Eye (tissue), 1 donor: ENCODE data around the gene PPP2R5E.

ENCODE experiments used
- DNase-seq: peaks from one replicate; pipeline ENCODE4 v3.0.0-alpha.2; 2015

PPP2R5E gene

DNA sequence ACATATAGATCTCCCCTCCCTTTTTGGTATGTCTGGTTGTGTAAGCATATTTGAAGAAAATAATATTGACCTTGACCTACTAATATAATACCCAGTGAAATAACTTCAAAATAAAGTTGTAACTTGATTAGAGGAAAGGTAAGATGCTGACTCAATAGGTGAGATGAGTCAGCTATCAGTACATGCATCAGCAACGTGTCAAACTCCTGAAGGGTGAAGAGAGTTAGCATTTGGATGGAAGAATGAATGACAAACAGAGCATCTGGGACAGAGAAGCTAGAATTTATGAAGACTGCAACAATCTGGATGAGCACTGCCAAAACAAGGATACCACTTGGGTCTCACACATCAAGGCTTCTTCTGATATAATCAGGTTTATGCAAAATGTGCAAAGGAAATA is 74.9 kb downstream of the PPP2R5E start:
- no peak for DNase-seq

DNA sequence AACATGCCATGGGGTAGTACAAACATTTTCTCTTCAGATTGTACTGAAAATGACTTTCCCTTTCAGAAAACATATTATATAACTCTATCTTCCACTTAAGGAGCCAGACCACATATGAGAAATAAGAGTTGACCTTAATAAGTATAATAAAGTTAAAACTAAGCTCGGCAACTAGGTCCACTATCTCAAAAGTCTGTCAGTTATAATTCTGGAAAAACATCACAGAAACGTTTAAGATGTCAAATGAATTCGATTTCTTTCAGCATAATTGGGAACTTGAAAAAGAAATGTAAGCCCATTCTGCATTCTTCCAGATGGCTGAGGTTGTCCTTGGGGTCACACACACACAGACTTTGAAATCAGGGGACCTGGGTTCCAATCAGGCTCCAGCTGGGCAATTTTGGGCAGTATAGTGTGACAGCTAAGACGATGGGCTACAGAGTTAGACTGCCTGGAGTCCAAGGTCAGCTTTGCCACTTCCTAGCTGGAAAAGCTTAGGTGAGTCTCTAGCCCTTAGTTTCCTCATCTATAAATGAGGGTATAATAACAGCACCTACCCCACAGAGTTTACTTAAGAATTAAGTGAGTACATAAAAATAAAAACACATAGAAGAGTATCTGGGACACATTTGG is 75.6 kb downstream of the PPP2R5E start:
- no peak for DNase-seq

DNA sequence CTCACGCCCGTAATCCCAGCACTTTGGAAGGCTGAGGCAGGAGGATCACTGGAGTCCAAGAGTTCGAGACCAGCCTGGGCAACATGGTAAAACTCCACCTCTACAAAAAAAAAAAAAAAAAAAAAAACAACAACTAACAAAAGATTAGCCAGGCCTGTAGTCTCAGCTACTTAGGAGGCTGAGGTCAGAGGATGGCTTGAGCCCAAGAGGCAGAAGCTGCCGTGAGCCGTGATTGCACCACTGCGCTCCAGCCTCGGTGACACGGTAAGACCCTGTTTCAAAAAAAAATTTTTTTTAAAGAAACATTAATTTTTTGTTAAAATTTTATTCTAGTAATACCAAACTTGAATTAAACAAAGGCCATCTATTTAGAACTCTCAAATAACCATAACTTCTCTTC is 77.8 kb downstream of the PPP2R5E start:
- no peak for DNase-seq

DNA sequence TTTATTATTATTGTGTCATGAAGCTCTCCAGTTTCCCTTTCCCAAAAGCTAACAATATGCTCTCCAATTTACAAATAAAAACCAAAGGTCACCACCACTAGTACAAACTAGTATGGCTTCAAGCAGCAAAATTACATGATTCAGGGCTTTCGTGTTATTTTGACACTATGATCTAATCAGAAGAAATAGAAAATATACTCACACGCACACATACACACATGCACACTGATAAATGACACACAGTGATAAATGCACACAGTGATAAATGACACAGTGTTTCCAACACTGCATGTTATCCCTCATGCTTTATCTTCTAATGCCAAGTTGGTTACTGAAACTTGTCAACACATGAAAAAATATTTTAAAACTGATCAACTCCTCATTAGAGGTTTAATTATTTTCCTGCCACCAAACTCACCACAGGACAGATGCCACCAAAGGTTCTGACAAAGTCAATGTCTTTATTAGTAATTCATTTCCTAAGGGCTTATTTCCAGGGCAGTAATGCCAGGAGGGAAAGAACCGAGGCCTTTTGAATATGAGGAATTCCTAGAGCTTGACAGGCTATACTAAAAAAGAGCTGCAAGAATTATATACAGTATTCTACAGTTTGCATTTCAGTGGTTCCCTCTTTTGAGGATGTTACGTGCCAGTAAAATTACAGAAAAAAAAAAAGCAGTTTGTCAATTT is 82.4 kb downstream of the PPP2R5E start:
- DNase-seq = no peak

DNA sequence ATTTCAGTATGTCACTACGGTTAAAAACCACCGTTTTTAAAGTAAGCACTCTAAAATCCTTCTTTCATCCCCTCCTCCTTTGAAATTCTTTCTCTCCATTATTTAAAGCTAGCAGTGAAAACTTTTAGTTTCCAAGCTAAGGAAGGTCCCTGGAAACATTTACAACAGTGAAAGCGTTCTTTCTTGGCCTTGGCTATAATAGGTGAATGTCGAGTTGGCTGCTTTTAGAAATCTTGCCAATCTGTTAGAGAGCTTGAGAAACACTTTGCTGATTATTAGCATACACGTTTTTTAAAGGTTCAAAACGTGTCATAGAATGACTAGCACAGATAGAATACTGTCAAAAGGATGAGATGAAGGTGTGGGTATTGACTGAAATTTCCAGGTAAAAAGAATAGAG is 83.4 kb downstream of the PPP2R5E start:
- DNase-seq = no peak

DNA sequence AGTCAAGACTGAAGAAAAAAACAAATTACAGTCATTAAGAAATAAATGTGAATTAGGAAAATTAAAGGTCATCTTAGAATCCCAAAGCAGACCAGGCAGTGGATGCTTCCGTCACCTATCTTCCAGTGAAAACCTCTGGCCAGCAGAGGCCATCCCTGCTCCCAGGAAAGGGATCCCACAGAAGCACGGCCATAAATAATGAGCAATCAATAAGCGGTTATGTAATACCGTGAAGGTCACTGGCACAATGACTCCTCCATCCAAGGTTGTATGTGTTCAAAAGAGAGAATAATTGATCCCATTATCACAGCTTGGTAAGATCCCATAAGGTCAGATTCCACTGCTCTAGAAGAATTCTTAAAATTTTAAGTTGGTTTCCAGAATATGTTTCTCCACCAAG is 85.7 kb downstream of the PPP2R5E start:
- peak; percentile 37 for DNase-seq

DNA sequence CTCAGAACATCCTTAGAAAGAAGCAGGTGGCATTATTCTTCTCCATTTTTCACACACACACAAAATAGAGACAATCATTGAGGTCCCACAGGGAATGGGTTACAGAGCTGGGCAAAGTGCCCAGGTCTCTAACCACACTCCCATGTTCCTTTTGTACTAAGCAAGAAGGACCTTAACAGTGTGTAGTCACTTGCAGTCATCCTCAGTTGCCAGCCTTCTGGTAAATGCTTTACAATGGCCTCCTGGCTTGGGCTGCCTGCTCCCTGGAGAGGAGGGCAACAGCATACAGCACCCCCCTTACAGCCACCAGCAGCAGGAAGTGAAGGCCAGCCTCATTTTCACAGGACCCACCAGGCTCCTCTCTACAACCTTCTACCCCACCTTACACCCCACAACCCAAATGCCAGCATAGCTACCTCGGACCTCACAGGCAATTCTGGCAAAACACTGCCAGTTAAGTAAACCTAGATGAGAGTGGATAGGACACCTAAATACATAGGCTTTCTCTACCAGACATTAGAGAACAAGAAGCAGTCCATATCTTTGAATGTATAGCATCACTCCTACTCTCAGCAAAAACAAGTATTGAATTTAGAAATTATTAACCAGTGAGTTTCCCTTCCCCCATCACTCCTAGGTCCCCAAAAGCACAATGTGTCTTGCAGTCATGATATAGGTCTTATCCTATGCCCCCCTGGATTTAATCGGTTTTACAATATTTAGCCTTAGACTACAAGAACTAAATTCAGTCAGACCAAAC is 88.1 kb downstream of the PPP2R5E start:
- no peak for DNase-seq

DNA sequence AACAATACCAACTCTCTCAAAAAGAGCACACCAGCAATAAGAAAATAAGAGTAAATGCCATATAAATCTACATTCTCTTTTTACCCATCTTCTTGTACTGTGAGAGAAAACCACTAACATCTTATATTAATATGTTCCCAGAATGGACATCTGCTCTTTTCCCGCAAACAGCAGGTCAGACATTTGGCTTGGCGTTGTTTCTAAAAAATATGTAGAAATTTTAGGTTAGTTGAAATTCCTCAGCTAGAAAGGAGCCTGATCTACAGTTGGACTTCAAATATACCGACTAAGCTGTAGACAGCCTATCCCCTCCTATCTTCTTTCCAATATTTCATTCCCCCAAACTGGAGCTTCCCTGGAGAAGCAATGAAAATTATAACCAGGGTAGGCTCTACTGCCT is 88.7 kb downstream of the PPP2R5E start:
- DNase-seq = no peak

DNA sequence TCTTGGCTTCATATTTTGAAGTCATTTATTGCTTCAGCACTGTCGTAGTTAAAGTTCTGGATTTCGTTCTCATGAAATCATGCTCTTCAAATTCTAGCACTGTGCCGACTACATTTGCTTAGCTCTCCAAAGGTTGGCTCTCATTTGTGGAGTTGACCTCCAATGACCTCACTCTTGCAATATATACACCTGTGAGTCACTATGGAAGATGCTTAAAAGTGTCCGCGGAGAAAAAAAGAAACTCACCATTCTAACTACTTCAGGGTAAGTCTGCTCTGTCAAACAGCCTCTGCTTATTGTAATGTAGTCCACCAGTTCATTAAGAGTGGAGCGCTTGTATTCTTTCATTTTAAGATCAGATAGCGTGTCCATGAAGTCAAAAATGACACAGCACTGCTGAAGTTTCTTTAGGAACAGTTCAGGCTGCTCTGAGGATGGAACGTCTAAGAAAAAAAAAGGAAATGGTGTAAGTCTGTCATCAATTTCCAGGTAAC is 89.7 kb downstream of the PPP2R5E start:
- no peak for DNase-seq

DNA sequence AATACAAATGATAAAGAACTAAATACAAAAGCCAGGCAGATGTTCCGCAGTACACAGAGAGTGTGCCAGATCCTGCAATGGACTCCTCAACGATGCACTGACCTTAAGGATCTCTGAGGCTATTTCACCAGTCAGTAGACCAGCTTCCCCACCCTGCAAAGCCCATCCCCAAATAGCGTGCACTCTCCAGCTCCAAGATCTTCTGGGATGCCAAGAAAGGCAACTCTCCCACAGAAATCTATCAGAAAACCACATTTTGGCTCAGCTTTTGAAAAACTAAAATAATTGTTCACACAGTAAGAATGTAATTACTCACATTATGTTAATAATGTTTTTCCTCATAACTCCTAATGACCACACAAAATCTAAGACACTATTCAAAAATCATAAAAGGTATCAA is 90.4 kb downstream of the PPP2R5E start:
- DNase-seq = no peak

DNA sequence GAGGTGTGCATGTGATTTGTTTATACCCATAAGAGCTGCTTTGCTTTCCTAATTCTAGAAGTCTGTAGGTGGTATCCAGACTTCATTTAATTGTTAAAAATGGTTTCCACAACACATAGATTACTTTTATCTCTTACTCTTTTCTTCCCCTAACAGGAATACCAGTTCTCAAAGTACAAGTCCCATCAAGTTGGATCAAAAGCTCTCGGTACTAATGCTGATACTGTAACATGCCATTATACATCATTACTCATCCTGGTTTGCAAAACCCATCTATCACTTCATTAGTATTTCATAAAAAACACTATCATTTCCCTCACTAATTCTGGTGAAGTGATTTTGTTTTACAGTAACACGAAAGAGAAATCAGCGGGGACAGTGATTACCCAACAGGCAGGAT is 94.3 kb downstream of the PPP2R5E start:
- no peak for DNase-seq

DNA sequence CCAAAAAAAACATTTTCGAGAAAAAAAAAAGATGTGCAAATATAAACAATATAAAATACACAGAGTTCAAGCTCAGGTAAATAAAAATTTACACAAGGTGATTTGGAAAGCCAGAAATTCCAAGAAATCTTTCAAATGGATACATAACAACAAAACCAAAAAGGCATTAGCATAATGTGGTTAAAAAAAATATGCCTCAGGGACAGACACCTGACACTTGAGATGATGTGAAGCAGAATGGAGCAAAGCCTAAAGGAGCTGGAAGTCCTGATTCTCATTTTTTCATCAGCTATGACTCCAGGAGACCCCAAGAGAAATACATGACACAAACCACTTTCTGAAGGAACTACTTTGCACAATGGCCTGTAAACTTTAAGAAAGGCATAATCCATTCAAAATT is 98.6 kb downstream of the PPP2R5E start:
- DNase-seq = no peak

DNA sequence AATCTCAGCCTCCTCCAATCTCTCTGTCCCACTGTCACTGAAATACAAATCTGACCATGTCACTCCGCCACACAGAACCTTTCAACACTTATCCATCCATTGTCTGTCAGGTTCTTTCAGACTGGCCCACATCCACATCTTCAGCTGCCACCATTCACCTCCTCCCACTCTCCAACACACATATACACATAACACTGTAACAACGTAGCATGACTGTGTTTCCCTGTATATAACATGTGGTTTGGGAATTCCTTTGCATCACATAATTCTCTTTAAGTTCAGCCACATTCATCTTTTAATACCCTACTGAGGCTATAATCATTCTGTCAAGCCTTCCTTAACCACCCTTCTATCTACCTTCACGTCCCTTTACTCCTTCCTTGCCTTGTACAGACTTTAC is 99.2 kb downstream of the PPP2R5E start:
- DNase-seq = no peak

DNA sequence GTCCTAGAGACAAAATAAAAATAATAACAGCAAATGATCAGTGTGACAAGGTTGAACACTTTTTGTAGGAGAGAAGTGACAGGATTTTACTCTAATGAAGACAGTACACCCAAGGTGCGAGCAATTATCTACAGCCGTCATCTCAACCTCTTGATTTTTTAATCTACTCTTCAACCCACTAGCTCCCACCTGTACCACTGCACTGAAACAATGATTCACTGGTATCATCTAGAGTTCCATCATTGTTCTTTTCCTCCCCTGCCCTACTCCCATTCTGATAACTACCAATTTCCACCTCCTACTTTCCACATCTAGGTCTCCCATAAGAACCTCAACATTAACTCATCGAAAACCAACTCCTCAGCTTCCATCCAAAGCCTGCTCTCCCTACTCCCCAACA is 99.8 kb downstream of the PPP2R5E start:
- no peak for DNase-seq

DNA sequence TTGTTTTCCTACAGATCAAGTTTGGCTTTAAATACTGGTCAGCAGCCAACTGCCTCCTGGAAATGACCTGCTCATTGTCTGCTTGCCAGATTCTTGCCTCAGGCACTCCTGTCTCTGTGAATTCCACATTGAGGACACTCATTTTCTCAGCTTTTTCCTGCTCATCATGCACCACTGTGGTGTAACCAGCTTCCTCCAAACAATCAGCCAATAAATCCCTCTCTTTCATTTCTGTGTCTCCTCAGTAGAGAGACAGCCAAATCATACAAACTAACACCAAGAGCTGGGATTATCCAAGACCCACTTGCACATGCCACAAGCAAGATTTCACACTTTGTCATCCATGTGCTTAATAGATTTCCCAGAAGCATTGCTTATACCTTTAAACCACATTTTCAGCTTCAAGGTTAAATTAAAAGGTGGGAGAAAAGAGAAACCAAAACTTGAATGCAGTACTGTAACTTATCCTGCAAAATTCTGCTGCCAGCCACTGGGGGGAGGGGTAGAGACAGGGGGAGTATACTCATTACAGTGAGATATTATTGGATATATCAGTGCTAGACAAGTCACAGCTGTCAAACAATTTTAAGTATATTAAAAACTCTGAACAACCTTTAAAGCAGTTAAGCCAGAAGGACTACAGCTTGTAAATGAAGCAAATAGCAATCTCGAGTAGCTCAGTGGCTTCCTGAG is 105.0 kb downstream of the PPP2R5E start:
- peak; percentile 42 for DNase-seq

DNA sequence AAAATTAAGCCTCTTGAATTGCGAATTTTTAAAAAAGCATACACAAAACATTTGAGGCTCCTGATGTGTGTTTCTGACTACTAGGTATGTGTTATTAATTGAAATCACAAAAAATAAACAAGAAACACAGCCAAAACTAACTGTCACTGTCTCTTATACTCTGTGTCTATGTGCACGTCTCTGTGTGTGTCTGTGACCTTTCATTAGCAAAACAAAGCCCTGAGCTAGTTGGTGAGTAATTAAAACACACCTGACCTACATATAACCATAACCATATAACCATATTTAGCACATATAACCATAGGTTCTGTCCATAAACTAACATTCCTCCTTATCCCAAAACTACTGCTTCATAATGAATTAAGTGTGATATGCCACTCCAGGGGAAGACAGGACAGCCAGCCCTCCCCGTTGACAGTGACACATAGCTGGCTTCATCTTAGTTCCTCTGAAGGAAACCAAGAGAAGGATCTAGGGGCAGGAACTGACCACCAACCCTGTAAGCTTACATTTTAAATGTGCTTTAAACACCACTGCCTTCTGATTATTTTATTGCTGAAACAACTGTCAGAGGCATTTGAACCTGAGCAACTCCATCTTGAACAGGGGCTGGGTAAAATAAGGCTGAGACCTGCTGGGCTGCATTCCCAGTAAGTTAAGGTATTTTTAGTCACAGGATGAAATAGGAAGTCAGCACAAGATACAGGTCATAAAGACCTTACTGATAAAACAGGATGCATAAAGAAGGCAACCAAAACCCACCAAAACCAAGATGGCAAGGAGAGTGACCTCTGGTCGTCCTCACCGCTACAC is 106.7 kb downstream of the PPP2R5E start:
- DNase-seq = no peak

DNA sequence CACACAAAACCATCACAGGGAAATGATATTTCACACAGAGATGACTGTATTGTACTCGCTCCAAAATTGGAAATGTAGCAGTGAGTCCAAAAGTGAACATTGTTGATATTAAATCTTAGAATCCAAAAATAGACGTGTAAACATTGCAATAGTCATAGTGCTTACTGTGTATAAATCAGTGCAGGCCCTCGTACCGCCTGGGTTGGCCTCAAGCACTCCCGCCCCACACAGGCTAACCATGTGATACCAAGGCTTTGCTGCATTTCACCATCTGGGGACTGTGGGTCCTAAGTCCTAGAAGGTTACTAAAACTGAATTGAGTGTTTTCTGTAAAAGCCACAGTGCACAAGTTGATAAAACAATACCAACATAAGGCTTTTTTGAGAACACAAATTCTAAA is 107.3 kb downstream of the PPP2R5E start:
- peak; percentile 24 for DNase-seq

DNA sequence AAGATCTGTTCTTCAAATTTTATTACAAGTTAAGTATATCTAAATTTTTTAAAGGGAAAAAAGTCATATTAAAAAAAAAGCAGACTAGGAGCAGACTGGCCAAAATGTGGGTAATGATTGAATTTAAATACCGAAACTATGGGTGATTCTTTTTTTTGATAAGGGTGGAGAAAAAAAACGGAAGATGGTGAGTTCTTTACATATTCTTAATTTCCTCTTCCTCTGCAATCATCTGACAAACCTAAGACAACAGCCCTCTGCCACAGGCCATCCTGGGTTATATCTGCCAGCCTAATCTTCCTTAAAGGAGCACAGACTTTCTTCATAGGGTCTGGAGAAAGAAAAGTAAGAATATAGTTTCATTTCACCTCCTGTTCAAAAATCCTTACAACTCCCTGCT is 108.0 kb downstream of the PPP2R5E start:
- no peak for DNase-seq

DNA sequence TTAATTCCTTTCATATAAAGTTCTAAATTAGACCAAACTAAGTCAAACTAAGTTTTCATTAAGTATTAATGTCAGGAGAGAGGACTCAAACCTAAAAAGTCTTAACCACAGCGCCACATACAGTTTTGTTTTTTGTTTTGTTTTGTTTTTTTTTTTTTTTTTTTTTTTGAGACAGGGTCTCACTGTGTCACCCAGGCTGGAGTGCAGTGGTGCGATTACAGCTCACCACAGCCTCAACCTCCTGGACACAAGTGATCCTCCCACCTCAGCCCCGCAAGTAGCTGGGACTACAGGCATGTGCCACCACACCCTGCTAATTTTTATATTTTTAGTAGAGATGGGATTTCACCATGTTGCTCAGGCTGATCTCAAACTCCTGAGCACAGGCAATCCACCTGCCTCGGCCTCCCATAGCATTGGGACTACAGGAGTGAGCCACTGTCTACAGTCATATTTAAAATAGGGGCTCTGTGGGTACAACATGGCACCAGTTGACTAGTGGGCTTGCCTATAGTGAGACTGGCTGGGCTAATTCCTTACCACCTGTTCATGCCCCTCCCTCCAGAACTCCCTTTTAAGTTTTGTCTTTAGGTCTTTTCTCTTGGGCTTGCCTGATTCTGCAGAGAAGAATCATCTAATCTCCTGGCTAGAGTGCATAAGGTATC is 110.2 kb downstream of the PPP2R5E start:
- DNase-seq = no peak

DNA sequence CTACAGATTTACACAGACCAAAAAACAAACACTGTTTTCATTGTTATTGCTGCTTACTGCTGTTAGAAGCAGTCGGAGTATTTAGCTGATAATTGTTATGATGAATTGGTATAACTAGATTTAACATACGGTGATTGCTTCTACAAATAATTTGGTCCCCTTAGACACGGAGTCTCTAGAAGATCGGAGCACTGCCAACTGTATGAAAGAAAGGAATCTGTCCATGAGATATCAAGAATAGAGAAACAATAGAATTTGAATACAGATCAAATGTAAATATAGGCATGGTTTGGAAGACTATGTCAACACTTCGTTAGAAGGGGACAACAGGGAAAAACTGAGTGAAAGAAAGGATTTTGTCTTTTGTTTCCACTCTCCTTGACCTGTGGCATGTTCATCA is 110.9 kb downstream of the PPP2R5E start:
- no peak for DNase-seq

DNA sequence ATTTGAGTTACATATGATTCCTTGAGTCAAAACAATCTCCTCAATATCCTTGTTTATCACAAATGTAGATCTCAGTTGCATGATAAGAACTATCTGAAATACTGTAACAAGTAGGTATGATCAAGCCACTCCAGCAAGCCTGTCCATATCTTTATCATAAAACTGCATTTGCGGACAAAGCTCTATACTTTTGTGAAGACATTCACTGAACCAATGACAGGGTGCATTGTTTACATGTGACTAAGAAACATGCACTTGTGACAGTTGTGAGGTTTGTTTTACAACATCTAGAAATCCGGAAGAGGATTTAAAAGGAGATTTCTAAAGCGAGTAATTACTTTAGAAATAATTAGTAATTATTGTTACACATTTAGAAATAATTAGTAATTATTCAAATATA is 111.7 kb downstream of the PPP2R5E start:
- DNase-seq = no peak

DNA sequence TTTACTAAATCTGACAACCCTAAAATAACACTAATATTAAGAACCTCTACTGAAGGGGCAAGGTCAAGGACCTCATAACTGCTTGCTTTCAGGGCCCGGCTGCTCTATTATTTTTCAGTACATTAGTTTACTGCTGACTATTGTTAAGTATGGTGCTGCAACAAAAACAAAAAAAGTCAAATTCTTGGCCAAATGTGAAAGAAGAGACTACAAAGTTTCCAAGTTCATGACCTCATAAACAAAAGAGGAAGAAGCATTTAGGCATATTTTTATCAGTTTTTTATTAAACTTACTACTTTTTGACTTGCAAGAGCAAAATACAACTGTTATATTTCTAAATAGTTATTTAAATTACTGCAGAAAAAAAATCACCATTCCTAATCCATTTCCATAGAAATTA is 114.7 kb downstream of the PPP2R5E start:
- no peak for DNase-seq
